Urinary bladder (tissue), 4 donors: ENCODE results near the gene PPP3CA. TPM values are rescaled to one million over a fixed set of nuclear protein-coding genes. Genes with fewer than 3 reads are reported as not detected.

Experiments used
- DNase-seq: peaks from one replicate; pipeline ENCODE4 v3.0.0-alpha.2; 2015; ENCODE audit errors: extremely low spot score
- H3K27ac ChIP-seq: one replicate; pipeline ENCODE4 v1.5.1; 2013; ENCODE audit warnings: low read depth, mild to moderate bottlenecking, moderate library complexity
- H3K36me3 ChIP-seq: one replicate; pipeline ENCODE4 v1.6.1; 2013; ENCODE audit warnings: mild to moderate bottlenecking, moderate library complexity; ENCODE audit not compliant: insufficient read depth
- H3K4me1 ChIP-seq: one replicate; pipeline ENCODE4 v1.6.1; 2013; ENCODE audit warnings: mild to moderate bottlenecking, moderate library complexity; ENCODE audit not compliant: insufficient read depth
- H3K4me3 ChIP-seq: one replicate; pipeline ENCODE4 v1.5.1; 2013; ENCODE audit warnings: low read depth, low read length
- WGBS: extraction: QIAGEN DNeasy Blood & Tissue Kit; methylation state at CpG from one replicate; pipeline ENCODE4 v1.1.7; 2013; 5-methylcytosine and 5-hydroxymethylcytosine counted together
- polyA plus RNA-seq: library from polyadenylated mRNA; stranded (reverse); fragments of 200-250 nt; gene quantifications from one replicate; pipeline ENCODE4 v1.2.3, GENCODE V29; 2013
- total RNA-seq: library from RNA; depleted of rRNA; stranded (reverse); fragments of >200 nt; gene quantifications from one replicate; pipeline ENCODE4 v1.2.3, GENCODE V29; 2014
- donor health status: healthy with polysubstance abuse.
- donor health status: healthy.

Gene PPP3CA
- 79.8 TPM for total RNA-seq
- 21.2 TPM for polyA plus RNA-seq

GRCh38 chr4:101347267-101347556 lies at the start of gene PPP3CA:
TSS of gene PPP3CA (minus strand) at chr4:101347526.
- DNase-seq = no peak
- Histone ChIP-seq H3K4me3 (peak within 1 kb of the TSS; percentile 99), H3K4me1 (no peaks in the 10 kb centered on the region), H3K36me3 (no peaks in the 10 kb centered on the region), H3K27ac (peak within 1 kb of the TSS; percentile 96)
- WGBS = 0% methylated on average over 40 of the region's 41 CpGs

- no peak overlapping the region for H3K27ac ChIP-seq
- H3K4me3 ChIP-seq = no peak overlapping the region
- no peaks in the 10 kb centered on the region for H3K4me1 ChIP-seq
- DNase-seq = no peak
- 63% methylated on average over 2 of the region's 2 CpGs for WGBS
- no peaks in the 10 kb centered on the region for H3K36me3 ChIP-seq
Measured at GRCh38 chr4:101393256-101393655, 45.9 kb upstream of the PPP3CA start.

- H3K27ac ChIP-seq = no peak overlapping the region
- 91% methylated on average over 5 of the region's 5 CpGs for WGBS
- DNase-seq = no peak
- H3K36me3 ChIP-seq = no peaks in the 10 kb centered on the region
- no peak overlapping the region for H3K4me3 ChIP-seq
- H3K4me1 ChIP-seq = no peaks in the 10 kb centered on the region
Measured at GRCh38 chr4:101370663-101371210, 23.4 kb upstream of the PPP3CA start.

- Histone ChIP-seq H3K4me3 (no peak overlapping the region), H3K27ac (no peak overlapping the region), H3K4me1 (no peaks in the 10 kb centered on the region), H3K36me3 (no peaks in the 10 kb centered on the region)
- WGBS = 83% methylated on average over 1 of the region's 1 CpG
- DNase-seq = no peak
Measured at GRCh38 chr4:101367201-101367600, 19.9 kb upstream of the PPP3CA start.

- no peaks in the 10 kb centered on the region for H3K36me3 ChIP-seq
- H3K27ac ChIP-seq = no peak overlapping the region
- no peak for DNase-seq
- H3K4me3 ChIP-seq = no peak overlapping the region
- no peaks in the 10 kb centered on the region for H3K4me1 ChIP-seq
Measured at GRCh38 chr4:101366331-101366730, 19.0 kb upstream of the PPP3CA start.

- WGBS = 45% methylated on average over 3 of the region's 3 CpGs
- no peak overlapping the region for H3K27ac ChIP-seq
- no peak overlapping the region for H3K4me3 ChIP-seq
- no peaks in the 10 kb centered on the region for H3K36me3 ChIP-seq
- peaks cover 2% of the 10 kb centered on the region for H3K4me1 ChIP-seq
- DNase-seq = no peak
Measured at GRCh38 chr4:101357751-101358150, 10.4 kb upstream of the PPP3CA start.

- peak overlapping the region; percentile 10 for H3K27ac ChIP-seq
- H3K36me3 ChIP-seq = no peaks in the 10 kb centered on the region
- no peak overlapping the region for H3K4me3 ChIP-seq
- H3K4me1 ChIP-seq = peaks cover 2% of the 10 kb centered on the region
- DNase-seq = no peak
Measured at GRCh38 chr4:101356928-101357327, 9.6 kb upstream of the PPP3CA start.

- H3K36me3 ChIP-seq = no peaks in the 10 kb centered on the region
- DNase-seq = no peak
- H3K27ac ChIP-seq = no peak overlapping the region
- no peak overlapping the region for H3K4me3 ChIP-seq
- 60% methylated on average over 8 of the region's 8 CpGs for WGBS
- peaks cover 2% of the 10 kb centered on the region for H3K4me1 ChIP-seq
Measured at GRCh38 chr4:101355767-101356702, 8.7 kb upstream of the PPP3CA start.

GRCh38 chr4:101355246-101355645 lies 7.9 kb upstream of the PPP3CA start:
- no peak for DNase-seq
- Histone ChIP-seq H3K4me3 (no peak overlapping the region), H3K4me1 (peaks cover 2% of the 10 kb centered on the region), H3K36me3 (no peaks in the 10 kb centered on the region), H3K27ac (no peak overlapping the region)
- WGBS = 93% methylated on average over 3 of the region's 3 CpGs

- Histone ChIP-seq H3K4me3 (no peak overlapping the region), H3K36me3 (no peaks in the 10 kb centered on the region), H3K27ac (no peak overlapping the region), H3K4me1 (no peaks in the 10 kb centered on the region)
- no peak for DNase-seq
- WGBS = 83% methylated on average over 2 of the region's 2 CpGs
Measured at GRCh38 chr4:101349801-101350064, 2.4 kb upstream of the PPP3CA start.

GRCh38 chr4:101348995-101349800 lies 1.9 kb upstream of the PPP3CA start:
- peak overlapping the region; percentile 51 for H3K27ac ChIP-seq
- no peaks in the 10 kb centered on the region for H3K36me3 ChIP-seq
- H3K4me1 ChIP-seq = no peaks in the 10 kb centered on the region
- 62% methylated on average over 5 of the region's 5 CpGs for WGBS
- DNase-seq = no peak
- no peak overlapping the region for H3K4me3 ChIP-seq

- Histone ChIP-seq H3K4me3 (peak overlapping the region; percentile 51), H3K27ac (peak overlapping the region; percentile 92), H3K36me3 (no peaks in the 10 kb centered on the region), H3K4me1 (no peaks in the 10 kb centered on the region)
- DNase-seq = no peak
- 11% methylated on average over 24 of the region's 24 CpGs for WGBS
Measured at GRCh38 chr4:101348367-101348827, 1.1 kb upstream of the PPP3CA start.

GRCh38 chr4:101347557-101348366 lies 436 bp upstream of the PPP3CA start:
- H3K4me3 ChIP-seq = peak overlapping the region; percentile 99
- H3K36me3 ChIP-seq = no peaks in the 10 kb centered on the region
- H3K4me1 ChIP-seq = no peaks in the 10 kb centered on the region
- H3K27ac ChIP-seq = peak overlapping the region; percentile 92
- under 1% methylated on average over 71 of the region's 71 CpGs for WGBS
- peak; percentile 94 for DNase-seq
